Neural progenitor cell (in vitro differentiated cells): ENCODE measurements around the gene FKBP1B.

Experiments used
- EZH2 ChIP-seq: fragments of 200-600 bp; sonication (generic); IDR thresholded peaks from 2 replicates; pipeline ENCODE4 v1.6.1; 2017; ENCODE audit warnings: antibody characterized with exemption, mild to moderate bottlenecking, moderate library complexity
- TF ChIP-seq, protein P1 (sequence below): fragments of 200-600 bp; sonication (generic); IDR thresholded peaks from 2 replicates; pipeline ENCODE4 v1.5.1; 2017; ENCODE audit warnings: antibody characterized with exemption, mild to moderate bottlenecking

DNA sequence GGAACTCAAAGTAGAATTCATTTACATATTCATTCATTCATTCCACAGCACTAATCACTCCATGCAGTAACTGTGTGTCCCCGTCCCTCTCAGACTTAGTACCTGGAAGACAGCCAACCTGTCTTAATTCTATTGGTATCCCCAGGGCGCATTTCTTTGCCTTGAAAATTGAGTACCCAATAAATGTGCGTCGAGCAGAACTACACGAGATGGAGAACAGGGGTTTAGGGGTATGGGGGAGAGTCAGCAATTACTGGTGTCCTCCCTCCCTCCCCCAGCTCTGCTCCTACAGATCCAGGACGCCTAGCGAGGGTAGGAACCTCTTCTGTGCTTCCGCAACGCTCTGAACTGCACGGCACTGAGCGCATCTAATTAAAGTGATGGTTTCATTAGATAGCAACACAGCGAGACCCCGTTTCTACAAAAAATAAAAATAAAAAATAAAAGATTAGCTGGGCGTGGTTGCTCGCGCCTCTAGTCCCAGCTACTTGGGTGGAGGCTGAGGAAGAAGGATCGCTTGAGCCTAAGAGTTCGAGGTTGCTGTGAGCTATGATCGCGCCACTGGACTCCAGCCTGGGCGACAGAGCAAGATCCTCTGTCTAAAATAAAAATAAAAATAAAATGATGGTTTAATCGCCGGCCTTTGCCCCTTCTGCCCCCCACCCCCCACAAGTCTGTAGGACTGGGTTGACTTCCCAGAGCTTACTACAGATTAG lies 614 bp upstream of the FKBP1B start:
- TF ChIP-seq, protein P1, sequence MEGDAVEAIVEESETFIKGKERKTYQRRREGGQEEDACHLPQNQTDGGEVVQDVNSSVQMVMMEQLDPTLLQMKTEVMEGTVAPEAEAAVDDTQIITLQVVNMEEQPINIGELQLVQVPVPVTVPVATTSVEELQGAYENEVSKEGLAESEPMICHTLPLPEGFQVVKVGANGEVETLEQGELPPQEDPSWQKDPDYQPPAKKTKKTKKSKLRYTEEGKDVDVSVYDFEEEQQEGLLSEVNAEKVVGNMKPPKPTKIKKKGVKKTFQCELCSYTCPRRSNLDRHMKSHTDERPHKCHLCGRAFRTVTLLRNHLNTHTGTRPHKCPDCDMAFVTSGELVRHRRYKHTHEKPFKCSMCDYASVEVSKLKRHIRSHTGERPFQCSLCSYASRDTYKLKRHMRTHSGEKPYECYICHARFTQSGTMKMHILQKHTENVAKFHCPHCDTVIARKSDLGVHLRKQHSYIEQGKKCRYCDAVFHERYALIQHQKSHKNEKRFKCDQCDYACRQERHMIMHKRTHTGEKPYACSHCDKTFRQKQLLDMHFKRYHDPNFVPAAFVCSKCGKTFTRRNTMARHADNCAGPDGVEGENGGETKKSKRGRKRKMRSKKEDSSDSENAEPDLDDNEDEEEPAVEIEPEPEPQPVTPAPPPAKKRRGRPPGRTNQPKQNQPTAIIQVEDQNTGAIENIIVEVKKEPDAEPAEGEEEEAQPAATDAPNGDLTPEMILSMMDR = no peak
- no peak for TF ChIP-seq EZH2
